ENCODE measurements around the gene CDH4.

The CDH4 gene

GRCh38 chr20:61699495-61700374 is 447.7 kb downstream of the CDH4 start:
- no peak for DNase-seq

- DNase-seq, result no peak
These were observed 448.6 kb downstream of the CDH4 start for GRCh38 chr20:61700595-61701140.

DNA sequence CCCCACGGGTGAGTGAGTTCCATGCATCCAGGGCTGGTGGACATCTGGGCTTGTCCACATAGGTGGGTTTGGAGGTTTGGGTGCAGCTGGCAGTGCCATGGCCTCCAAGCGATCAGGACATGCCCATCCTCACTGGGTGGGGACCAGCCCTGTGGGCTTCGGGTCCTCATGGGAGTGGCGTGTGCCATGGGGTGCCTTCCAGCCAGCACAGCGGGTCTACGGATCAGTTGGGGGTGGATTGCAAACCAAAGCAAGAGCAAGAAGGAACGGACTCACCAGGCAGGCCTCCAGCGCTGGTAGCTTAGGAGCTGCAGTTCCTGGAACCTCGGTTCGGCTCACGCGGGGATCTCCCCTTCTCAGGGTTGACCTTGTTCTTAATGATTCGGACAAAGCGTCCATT is 449.3 kb downstream of the CDH4 start:
- DNase-seq, result no peak

- no peak for DNase-seq
These were observed 449.7 kb downstream of the CDH4 start for GRCh38 chr20:61701802-61702201.

DNA sequence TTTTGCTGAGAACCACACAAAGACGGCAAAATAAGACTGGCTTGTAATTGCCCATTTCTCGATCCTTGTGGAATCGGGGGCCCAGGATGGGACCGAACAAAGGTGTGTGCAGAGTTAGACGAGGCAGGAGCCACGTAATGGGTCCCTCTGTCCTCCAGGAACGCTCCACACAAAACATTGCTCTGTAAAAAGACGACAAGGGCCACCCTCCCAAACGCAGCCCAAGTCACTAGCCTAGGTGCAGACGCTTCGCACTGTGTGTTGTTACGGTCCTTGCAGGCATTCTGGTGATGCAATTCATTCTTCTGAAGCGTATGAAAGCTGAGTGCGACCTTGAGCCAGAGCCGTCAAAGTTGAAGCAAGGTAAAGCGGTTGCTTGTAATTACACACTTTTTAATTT is 450.2 kb downstream of the CDH4 start:
- DNase-seq, result no peak

GRCh38 chr20:61704661-61705060 is 452.6 kb downstream of the CDH4 start:
- no peak for DNase-seq

DNA sequence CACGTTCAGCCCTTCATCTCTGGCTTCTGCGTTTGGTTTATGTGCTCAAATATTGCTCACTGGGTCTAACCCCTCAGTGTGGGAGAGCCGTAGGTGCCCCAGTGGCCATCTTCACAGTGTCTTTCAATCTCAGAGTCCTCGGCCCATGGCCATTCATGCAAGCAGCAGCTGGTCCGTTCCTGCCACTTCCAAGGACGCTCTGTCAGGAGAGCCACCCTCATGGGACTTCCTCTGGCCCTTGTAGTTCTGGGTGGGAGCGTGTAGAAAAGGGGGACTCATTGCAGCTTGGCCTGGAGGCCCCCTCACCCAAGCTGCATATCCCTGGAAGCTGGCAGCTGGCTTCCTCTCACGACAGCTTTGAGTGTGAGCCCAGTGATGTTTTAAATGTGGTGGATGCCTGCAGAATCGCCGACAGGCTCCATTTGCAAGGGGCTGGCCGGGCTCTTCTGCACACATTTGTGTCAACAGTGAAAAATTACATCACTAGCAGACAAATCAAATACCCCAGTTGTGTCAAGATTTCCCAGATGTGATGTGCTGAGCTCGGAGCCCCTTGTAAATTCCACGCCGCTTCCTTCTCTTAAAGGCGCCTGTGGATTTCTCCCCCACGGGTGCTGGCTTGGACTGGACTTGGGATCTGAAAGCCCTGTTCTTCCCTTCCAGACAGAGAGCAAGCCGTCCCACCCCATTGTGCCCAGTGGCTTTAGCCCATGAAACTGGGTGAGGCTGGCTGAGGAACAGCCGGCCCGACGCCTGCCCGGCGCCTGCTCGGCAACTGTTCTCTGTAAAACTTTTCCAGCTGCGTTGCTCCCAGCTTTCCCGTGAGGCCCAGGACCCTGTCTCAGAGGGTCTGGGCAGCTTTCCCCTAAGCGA is 453.6 kb downstream of the CDH4 start:
- DNase-seq, result no peak

DNA sequence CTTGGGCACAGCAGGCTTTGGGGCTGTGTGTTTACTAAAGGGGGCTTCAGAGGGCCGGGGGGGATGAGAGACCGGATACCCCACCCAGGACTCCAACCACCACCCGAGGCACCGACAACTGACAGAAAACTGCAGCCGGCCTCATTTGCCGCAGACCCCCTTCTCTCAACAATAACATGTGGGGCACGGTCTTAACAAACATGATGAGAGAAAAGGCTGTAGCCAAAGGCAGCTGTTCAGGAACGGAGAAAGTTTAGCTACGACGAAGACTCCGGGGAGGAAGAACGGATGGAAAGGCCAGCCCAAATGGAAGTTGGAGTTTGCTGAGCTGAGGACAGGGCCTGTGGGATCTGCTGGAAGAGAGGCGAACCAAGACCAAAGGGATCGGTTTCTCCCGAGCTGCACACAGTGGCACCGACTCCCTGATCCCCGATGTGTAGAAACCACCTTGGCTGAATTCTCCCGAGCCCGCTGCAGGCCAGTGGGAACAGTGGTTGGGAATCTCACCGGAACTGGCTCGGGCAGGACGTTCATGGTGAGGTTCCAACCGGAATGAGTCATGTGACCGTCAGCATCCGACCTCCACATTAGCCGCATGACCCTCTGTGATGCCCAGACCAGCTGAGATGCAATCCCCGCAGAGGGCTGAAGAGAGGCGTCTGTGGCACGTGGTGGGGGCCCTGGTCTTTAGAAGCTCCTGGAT is 454.3 kb downstream of the CDH4 start:
- no peak for DNase-seq

GRCh38 chr20:61708891-61709290 is 456.8 kb downstream of the CDH4 start:
- no peak for DNase-seq

- no peak for DNase-seq
These were observed 458.0 kb downstream of the CDH4 start for GRCh38 chr20:61710108-61710507.

- DNase-seq, result no peak
These were observed 460.6 kb downstream of the CDH4 start for GRCh38 chr20:61712688-61713087.

DNA sequence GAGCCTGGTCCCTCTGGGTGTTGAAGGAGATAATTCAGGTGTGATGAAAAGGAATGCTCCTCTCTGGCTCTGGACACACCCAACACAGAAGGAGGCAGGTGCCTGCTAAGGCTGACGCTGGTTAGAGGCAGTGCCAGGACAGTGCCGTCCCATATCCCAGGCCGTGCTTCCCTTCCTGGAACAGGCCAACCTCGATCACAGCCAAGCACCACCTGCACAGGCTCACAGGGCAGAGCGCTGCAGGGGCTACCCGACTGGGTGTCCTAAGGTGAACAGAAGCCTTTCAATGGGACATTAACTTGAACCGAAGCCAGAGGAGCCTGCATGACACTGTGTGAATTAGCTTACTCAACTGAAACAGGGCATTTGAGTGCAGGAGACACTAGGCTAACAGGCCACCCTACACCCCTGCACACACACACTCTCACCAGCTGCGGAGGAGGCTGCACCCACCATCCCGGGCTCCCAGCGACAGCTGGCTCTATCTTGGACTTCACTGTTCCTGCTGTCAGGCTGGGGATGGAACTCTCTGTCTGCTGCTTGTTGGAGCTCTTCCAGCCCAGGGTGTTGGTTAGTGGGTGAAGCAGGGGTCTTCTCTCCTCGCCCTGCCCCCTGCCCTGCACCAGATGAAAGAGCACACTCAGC is 466.4 kb downstream of the CDH4 start:
- no peak for DNase-seq

GRCh38 chr20:61719691-61720347 is 467.8 kb downstream of the CDH4 start:
- peak; percentile 76 for DNase-seq

DNA sequence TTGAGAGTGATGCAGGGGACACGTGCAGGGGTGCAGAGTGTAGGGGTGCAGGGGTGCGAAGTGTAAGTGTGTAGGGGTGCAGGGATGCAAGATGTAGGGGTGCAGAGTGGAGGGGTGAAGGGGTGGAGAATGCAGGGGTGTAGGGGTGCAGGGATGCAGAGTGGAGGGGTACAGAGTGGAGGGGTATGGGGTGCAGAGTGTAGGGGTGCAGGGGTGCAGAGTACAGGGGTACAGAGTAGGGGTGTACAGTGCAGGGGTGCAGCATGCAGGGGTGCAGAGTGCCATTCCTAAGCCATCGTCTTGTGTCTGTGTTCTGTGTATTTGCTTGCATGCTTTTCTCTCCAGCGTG is 468.3 kb downstream of the CDH4 start:
- no peak for DNase-seq

DNA sequence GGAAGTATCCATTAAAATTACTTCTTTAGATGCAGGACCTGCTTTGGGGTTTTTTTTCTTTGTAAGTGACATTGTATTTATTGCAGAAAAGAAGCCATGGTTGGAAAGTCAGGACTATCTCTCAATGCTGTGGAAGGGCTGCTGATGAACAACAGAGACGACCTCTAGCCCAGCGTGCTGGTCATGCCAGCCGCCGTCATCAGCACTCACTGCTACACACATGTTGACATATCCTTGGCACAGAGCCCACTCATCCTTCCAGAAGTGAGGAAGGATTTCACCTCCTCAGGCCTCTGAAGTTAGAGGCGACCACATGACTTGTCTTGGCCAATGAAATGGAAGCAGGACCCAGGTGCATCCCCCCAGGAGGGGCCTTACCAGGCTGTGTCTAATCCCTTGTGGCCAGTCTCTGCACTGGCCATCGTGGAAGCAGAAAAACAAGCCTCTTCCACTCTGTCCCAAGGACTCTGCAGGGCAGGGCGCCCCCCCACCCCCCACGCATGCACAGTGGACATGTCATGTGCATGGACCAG is 470.2 kb downstream of the CDH4 start:
- no peak for DNase-seq

- no peak for DNase-seq
These were observed 471.6 kb downstream of the CDH4 start for GRCh38 chr20:61723529-61724257.

GRCh38 chr20:61724376-61724775 is 472.3 kb downstream of the CDH4 start:
- DNase-seq, result no peak

DNA sequence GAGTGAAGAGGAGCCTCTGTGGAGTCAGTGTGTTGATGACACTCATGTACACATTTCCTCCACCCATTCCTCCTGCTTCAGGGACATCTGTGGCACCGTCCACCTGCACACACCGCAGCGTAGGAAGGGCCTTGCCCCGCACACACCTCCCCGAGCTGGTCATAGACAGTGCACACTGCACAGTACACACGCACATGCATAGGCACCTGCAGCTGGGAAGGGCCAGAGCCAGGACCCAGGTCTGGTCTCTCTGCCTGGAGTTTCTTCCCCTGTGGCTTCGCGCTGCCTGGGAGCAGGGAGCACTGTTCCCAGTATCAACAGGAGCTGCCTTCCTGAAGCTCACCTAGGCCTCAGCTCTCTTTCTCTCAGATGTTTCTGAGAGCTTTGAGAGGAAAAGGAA is 473.1 kb downstream of the CDH4 start:
- no peak for DNase-seq

GRCh38 chr20:61725966-61726365 is 473.9 kb downstream of the CDH4 start:
- DNase-seq, result no peak

DNA sequence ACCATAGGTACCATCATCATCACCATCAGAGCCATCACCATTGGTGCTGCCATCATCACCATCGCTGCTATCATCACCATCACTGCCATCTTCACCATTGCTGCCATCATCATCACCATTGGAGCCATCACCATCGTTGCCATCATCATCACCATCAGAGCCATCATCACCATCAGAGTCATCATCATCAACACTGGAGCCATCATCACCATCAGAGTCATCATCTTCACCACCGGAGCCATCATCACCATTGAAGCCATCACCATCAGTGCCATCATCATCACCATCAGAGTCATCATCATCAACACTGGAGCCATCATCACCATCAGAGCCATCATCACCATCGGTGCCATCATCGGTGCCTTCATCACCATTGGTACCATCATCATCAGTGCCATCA is 474.9 kb downstream of the CDH4 start:
- no peak for DNase-seq

DNA sequence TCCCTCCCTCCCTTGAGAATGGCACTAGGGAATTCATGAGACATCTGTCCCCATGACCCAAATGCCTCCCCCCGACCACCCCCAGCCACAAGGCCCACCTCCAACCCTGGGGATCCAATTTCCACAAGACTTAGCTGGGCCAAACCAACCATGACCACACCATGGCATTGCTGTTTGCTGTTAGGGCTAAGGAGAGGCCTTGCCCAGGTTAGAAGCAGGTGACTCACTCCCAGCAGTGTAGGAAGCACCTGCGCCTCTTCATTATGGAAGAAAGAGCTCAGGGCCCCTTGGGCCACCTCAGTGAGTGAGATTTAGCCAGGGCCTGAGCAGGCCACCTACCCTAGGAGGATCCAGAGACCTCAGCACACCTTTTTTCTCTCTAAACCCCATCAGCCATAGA is 475.7 kb downstream of the CDH4 start:
- DNase-seq, result no peak
